Fibroblast of lung (primary cell): ENCODE results near the gene DNAH8. TPM values are rescaled to one million over a fixed set of nuclear protein-coding genes. Genes with fewer than 3 reads are reported as not detected.

ENCODE experiments used
- DNase-seq, 2 donors: peaks; one replicate each; pipeline versions ENCODE4 v3.0.0 to v3.0.0-alpha.2; 2010; ENCODE audit warnings: low read depth in 2 of 2
- H2AFZ ChIP-seq: 2 replicates; pipeline ENCODE4 v1.5.1; 2012; ENCODE audit warnings: low read length, control low read depth, inconsistent platforms
- H3K27ac ChIP-seq: 2 replicates; pipeline ENCODE4 v1.5.1; 2011; ENCODE audit warnings: low read length, control low read depth; ENCODE audit not compliant: insufficient read depth
- H3K27me3 ChIP-seq: 2 replicates; pipeline ENCODE4 v1.5.1; 2011; ENCODE audit warnings: mild to moderate bottlenecking, low read length; ENCODE audit not compliant: control insufficient read depth, insufficient read depth
- H3K36me3 ChIP-seq: 2 replicates; pipeline ENCODE4 v1.5.1; 2011; ENCODE audit warnings: low read length; ENCODE audit not compliant: control insufficient read depth, insufficient read depth
- H3K4me1 ChIP-seq: 2 replicates; pipeline ENCODE4 v1.5.1; 2011; ENCODE audit warnings: low read length; ENCODE audit not compliant: control insufficient read depth, insufficient read depth; ENCODE audit errors: extremely low read depth
- H3K4me2 ChIP-seq: 2 replicates; pipeline ENCODE4 v1.5.1; 2011; ENCODE audit warnings: low read length, control low read depth; ENCODE audit not compliant: insufficient read depth; ENCODE audit errors: extremely low read depth
- H3K4me3 ChIP-seq, 4 experiments: fragments of 200-600 bp in 1 of 4; sonication (generic) in 1 of 4; replicated peaks in 1 of 4; 2 replicates each; pipeline ENCODE4 v1.5.1; 2011 to 2016; ENCODE audit warnings: low read length in 4 of 4, low read depth in 3 of 4, mild to moderate bottlenecking in 3 of 4, control low read depth in 2 of 4, inconsistent platforms in 1 of 4, mixed read lengths in 1 of 4; ENCODE audit not compliant: insufficient read depth in 1 of 4; ENCODE audit errors: control extremely low read depth in 1 of 4
- H3K79me2 ChIP-seq: 2 replicates; pipeline ENCODE4 v1.5.1; 2012; ENCODE audit warnings: mild to moderate bottlenecking, low read length, inconsistent platforms; ENCODE audit not compliant: control insufficient read depth, insufficient read depth
- H3K9ac ChIP-seq: 2 replicates; pipeline ENCODE4 v1.5.1; 2011; ENCODE audit warnings: mild to moderate bottlenecking, low read length, control low read depth; ENCODE audit not compliant: insufficient read depth
- H3K9me3 ChIP-seq: 2 replicates; pipeline ENCODE4 v1.5.1; 2012; ENCODE audit warnings: low read depth, low read length; ENCODE audit not compliant: control insufficient read depth, insufficient read depth
- H4K20me1 ChIP-seq: 2 replicates; pipeline ENCODE4 v1.5.1; 2011; ENCODE audit warnings: low read length; ENCODE audit not compliant: control insufficient read depth, insufficient read depth; ENCODE audit errors: extremely low read depth
- EZH2 ChIP-seq: IDR thresholded peaks from 2 replicates; pipeline ENCODE4 v1.5.1; 2012; ENCODE audit warnings: low read length, control low read depth, mild to moderate bottlenecking; ENCODE audit errors: missing control alignments
- polyA plus RNA-seq, 2 donors: library from polyadenylated mRNA; depleted of rRNA in 1 of 2; stranded (reverse) in 1 of 2; unstranded in 1 of 2; fragments of >200 nt; gene quantifications; 2 replicates each; pipeline ENCODE4 v1.2.1, GENCODE V29; 2011 to 2012; ENCODE audit warnings: missing spikeins in 1 of 2
- total RNA-seq: library from RNA; depleted of rRNA; stranded (reverse); fragments of >200 nt; gene quantifications from 2 replicates; pipeline ENCODE4 v1.2.1, GENCODE V29; 2014
- TF ChIP-seq, protein P1 (sequence below), 2 donors: IDR thresholded peaks in 1 of 2; conservative IDR thresholded peaks in 1 of 2; 1 replicate in 1 of 2; 2 replicates in 1 of 2; pipeline ENCODE4 v1.5.1; 2011 to 2012; ENCODE audit warnings: low read length in 2 of 2, control low read depth in 1 of 2, inconsistent platforms in 1 of 2, low read depth in 1 of 2, mild to moderate bottlenecking in 1 of 2

The DNAH8 gene
- total and polyA plus RNA-seq, 2 donors (not counting 1 experiment from before 2014, with no cell fraction given) = under 0.01 TPM; not detected in 1

DNA sequence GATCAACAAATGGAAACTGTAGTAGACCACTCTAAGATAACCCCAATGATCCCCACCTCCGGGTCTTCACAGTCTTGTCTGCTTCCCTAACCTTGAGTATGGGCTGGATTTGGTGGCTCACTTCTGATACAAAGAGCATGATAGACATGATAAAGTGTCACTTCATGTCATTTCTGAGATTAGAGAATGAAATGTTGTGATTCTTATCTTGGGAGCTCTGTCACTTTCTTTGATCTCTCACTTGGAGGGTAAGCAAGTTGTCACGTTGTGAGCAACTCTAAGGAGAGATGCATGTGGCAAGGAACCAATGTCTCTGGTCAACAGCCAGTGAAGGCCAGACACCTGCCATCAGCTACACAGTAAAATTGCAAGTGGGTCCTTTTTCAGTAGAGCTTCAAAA lies 9.2 kb upstream of the DNAH8 start:
- H3K9ac ChIP-seq = no peak overlapping the region
- H3K36me3 ChIP-seq = no peaks in the 10 kb centered on the region
- no peaks in the 10 kb centered on the region for H3K27me3 ChIP-seq
- H3K9me3 ChIP-seq = no peaks in the 10 kb centered on the region
- H4K20me1 ChIP-seq = no peaks in the 10 kb centered on the region
- H3K4me3 ChIP-seq = no peak overlapping the region
- H3K79me2 ChIP-seq = peaks cover 5% of the 10 kb centered on the region
- H3K4me2 ChIP-seq = no peak overlapping the region
- H2AFZ ChIP-seq = no peak overlapping the region
- no peak for DNase-seq
- TF ChIP-seq, protein P1, sequence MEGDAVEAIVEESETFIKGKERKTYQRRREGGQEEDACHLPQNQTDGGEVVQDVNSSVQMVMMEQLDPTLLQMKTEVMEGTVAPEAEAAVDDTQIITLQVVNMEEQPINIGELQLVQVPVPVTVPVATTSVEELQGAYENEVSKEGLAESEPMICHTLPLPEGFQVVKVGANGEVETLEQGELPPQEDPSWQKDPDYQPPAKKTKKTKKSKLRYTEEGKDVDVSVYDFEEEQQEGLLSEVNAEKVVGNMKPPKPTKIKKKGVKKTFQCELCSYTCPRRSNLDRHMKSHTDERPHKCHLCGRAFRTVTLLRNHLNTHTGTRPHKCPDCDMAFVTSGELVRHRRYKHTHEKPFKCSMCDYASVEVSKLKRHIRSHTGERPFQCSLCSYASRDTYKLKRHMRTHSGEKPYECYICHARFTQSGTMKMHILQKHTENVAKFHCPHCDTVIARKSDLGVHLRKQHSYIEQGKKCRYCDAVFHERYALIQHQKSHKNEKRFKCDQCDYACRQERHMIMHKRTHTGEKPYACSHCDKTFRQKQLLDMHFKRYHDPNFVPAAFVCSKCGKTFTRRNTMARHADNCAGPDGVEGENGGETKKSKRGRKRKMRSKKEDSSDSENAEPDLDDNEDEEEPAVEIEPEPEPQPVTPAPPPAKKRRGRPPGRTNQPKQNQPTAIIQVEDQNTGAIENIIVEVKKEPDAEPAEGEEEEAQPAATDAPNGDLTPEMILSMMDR (conservative IDR thresholded peaks at IDR 0.05 in 1 of 2, IDR thresholded peaks at IDR 0.05 in 1 of 2; ENCODE audit: low read depth in 1 of 2, low read length in 2 of 2) = no peak
- TF ChIP-seq EZH2 = no peak
- H3K27ac ChIP-seq = no peak overlapping the region
- H3K4me1 ChIP-seq = no peaks in the 10 kb centered on the region

DNA sequence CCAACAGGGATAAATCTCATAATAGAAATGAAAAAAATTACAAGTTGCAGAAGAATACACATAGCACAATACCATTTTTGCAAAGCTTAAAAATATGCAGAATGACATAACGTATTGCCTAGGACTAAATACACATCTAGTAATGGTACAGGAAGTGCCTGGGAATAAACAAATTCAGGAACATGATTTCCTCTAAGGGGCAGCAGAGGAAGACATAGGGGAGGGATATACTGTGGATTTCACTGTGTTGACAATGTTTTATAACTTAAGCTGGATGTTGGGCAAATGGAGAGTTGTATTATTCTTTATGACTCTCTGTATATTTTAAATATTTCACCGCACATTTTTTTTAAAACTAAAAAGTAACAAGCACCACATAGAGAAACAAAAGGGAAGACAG lies 6.6 kb upstream of the DNAH8 start:
- Histone ChIP-seq H2AFZ (no peak overlapping the region), H3K79me2 (no peaks in the 10 kb centered on the region), H3K4me1 (no peaks in the 10 kb centered on the region), H3K9me3 (no peaks in the 10 kb centered on the region), H4K20me1 (no peaks in the 10 kb centered on the region), H3K4me3 (no peak overlapping the region), H3K36me3 (no peaks in the 10 kb centered on the region), H3K27me3 (no peaks in the 10 kb centered on the region), H3K9ac (no peak overlapping the region), H3K27ac (no peak overlapping the region), H3K4me2 (no peak overlapping the region)
- DNase-seq = peak in 1 of 2 donors; percentile 19
- TF ChIP-seq, protein P1 (conservative IDR thresholded peaks at IDR 0.05 in 1 of 2, IDR thresholded peaks at IDR 0.05 in 1 of 2; ENCODE audit: low read depth in 1 of 2, low read length in 2 of 2) = no peak
- no peak for TF ChIP-seq EZH2

DNA sequence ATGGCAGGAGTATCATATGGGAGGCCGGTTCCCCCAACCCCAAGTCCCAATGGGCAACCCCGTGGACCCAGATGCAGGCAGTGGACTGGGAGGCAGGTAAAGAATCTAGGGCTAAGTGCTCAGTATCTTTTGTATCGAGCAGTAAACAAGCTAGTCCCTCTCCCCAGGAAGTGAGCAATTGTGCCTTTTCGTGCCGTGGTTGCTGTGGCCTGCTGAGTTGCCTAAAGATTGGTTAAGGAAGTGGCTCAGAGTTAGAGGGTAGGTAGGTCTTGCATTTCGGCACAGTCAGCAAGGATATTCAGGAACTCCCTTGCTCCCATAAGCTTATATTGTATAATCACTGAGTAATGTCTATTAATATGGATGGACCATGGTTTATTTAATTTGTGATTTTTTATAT lies 1.3 kb upstream of the DNAH8 start:
- H3K4me3 ChIP-seq = no peak overlapping the region
- no peak overlapping the region for H3K4me2 ChIP-seq
- no peaks in the 10 kb centered on the region for H3K79me2 ChIP-seq
- no peak overlapping the region for H3K9ac ChIP-seq
- H3K9me3 ChIP-seq = no peaks in the 10 kb centered on the region
- no peak overlapping the region for H2AFZ ChIP-seq
- DNase-seq = no peak
- H4K20me1 ChIP-seq = no peaks in the 10 kb centered on the region
- H3K27me3 ChIP-seq = peaks cover 17% of the 10 kb centered on the region
- no peak overlapping the region for H3K27ac ChIP-seq
- H3K4me1 ChIP-seq = no peaks in the 10 kb centered on the region
- TF ChIP-seq EZH2 = no peak
- TF ChIP-seq, protein P1 (conservative IDR thresholded peaks at IDR 0.05 in 1 of 2, IDR thresholded peaks at IDR 0.05 in 1 of 2; ENCODE audit: low read depth in 1 of 2, low read length in 2 of 2) = no peak
- no peaks in the 10 kb centered on the region for H3K36me3 ChIP-seq
